HepG2 (cell line): ENCODE data around the gene NUCB1. TPM values are rescaled to one million over a fixed set of nuclear protein-coding genes. Genes with fewer than 3 reads are reported as not detected.
A peak's percentile ranks its signal among the peaks of the same experiment; 100 is the strongest.

Source experiments
- PHF8 ChIP-seq: sonication (generic); formaldehyde crosslinking; IDR thresholded peaks from 2 replicates; pipeline ENCODE4 v1.5.0; 2020; ENCODE audit warnings: missing genetic modification reagents
- RELA ChIP-seq: sonication (generic); formaldehyde crosslinking; IDR thresholded peaks from 2 replicates; pipeline ENCODE4 v1.4.0; 2020; ENCODE audit warnings: missing genetic modification reagents
- ZFP37 ChIP-seq: sonication (generic); formaldehyde crosslinking; IDR thresholded peaks from 2 replicates; pipeline ENCODE4 v1.4.0; 2020; ENCODE audit warnings: missing genetic modification reagents, borderline replicate concordance
- ZNF225 ChIP-seq: sonication (generic); formaldehyde crosslinking; IDR thresholded peaks from 2 replicates; pipeline ENCODE4 v1.4.0; 2020; ENCODE audit warnings: mild to moderate bottlenecking, missing genetic modification reagents
- ZNF350 ChIP-seq: sonication (generic); formaldehyde crosslinking; IDR thresholded peaks from 2 replicates; pipeline ENCODE4 v1.4.0; 2020; ENCODE audit warnings: mild to moderate bottlenecking, low read depth, missing genetic modification reagents, borderline replicate concordance
- ZSCAN21 ChIP-seq: sonication (generic); formaldehyde crosslinking; IDR thresholded peaks from 2 replicates; pipeline ENCODE4 v1.8.0; 2022; ENCODE audit warnings: mild to moderate bottlenecking, missing genetic modification reagents, moderate library complexity, borderline replicate concordance
- polyA plus RNA-seq, 8 experiments: library from polyadenylated mRNA; depleted of rRNA in 3 of 8; stranded (reverse) in 7 of 8; unstranded in 1 of 8; fragments of >200 nt; fragmentation: Illumina TruSeq in 4 of 8; extraction: Trizol in 4 of 8; gene quantifications; 2 replicates each; pipeline versions ENCODE4 v1.2.1 to v1.2.3, GENCODE V29; 2011 to 2016; ENCODE audit warnings: low read depth in 4 of 8, missing spikeins in 1 of 8, mixed read lengths in 1 of 8; ENCODE audit not compliant: insufficient read depth in 1 of 8
- total RNA-seq, 5 experiments: library from RNA; depleted of rRNA; stranded (reverse); fragments of >200 nt; fragmentation: Illumina TruSeq; extraction: Trizol; gene quantifications; 2 replicates each; pipeline ENCODE4 v1.2.3, GENCODE V29; 2016; ENCODE audit warnings: low read depth in 1 of 5
- TF ChIP-seq, protein P1 (sequence below): IDR thresholded peaks from 2 replicates; pipeline ENCODE4 v1.6.1; 2016; ENCODE audit warnings: missing compliant biosample characterization, missing genetic modification reagents, borderline replicate concordance
- TF ChIP-seq, protein P2 (sequence below): sonication (generic); formaldehyde crosslinking; IDR thresholded peaks from 2 replicates; pipeline ENCODE4 v1.4.0; 2020; ENCODE audit warnings: missing genetic modification reagents, borderline replicate concordance
- TF ChIP-seq, protein P3 (sequence below): sonication (generic); formaldehyde crosslinking; IDR thresholded peaks from 2 replicates; pipeline ENCODE4 v1.5.0; 2020; ENCODE audit warnings: mild to moderate bottlenecking, missing genetic modification reagents, moderate library complexity
- TF ChIP-seq, protein P4 (sequence below): sonication (generic); formaldehyde crosslinking; IDR thresholded peaks from 2 replicates; pipeline ENCODE4 v1.5.0; 2020; ENCODE audit warnings: mild to moderate bottlenecking, missing genetic modification reagents, borderline replicate concordance

NUCB1 gene
- total and polyA plus RNA-seq, 2 of the 13 experiments (the other 11 are each of a cell fraction or from before 2014, with no cell fraction given), result 82.3 to 106 TPM

DNA sequence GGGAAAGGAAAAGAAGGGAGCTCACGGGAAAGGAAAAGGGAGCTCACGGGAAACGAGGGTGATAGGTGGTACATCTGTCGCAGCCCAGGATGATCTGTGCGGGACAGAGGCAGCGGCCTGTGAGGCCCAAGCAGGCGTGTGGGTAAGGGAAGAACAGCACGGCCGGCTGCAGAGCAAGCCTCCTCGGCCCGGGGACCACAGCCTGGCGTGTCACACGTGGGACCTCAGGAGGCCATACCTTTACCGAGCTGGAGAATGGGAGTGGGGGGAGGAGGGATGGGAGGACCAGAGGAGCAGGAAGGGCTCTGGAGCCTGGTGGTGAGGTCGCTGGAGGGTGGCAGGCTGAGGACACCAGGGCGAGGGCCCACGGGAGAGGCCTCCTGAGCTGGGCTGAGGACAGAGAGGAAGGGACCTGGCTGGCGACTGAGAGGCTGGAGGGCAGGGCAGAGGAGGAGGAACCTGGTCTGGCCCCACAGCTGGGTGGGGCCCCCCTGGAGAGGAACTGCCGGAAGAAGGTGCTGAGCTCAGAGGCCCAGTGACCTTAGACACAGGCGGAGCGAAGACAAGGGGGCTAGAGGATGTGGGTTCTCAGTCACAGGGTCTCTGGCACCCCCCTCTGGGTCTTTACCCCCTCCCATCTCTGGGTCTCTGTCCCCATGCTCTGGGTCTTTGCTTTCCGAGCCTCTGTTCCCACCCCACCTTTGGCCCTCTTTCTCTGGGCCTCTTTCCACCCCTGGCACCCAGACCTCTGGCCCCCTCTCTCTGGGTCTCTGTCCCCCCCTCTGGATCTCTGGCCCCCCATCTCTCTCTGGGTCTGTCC lies 62.1 kb downstream of the NUCB1 start (continued):
- TF ChIP-seq, protein P1, sequence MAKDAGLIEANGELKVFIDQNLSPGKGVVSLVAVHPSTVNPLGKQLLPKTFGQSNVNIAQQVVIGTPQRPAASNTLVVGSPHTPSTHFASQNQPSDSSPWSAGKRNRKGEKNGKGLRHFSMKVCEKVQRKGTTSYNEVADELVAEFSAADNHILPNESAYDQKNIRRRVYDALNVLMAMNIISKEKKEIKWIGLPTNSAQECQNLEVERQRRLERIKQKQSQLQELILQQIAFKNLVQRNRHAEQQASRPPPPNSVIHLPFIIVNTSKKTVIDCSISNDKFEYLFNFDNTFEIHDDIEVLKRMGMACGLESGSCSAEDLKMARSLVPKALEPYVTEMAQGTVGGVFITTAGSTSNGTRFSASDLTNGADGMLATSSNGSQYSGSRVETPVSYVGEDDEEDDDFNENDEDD, result no peak
- TF ChIP-seq, protein P2, sequence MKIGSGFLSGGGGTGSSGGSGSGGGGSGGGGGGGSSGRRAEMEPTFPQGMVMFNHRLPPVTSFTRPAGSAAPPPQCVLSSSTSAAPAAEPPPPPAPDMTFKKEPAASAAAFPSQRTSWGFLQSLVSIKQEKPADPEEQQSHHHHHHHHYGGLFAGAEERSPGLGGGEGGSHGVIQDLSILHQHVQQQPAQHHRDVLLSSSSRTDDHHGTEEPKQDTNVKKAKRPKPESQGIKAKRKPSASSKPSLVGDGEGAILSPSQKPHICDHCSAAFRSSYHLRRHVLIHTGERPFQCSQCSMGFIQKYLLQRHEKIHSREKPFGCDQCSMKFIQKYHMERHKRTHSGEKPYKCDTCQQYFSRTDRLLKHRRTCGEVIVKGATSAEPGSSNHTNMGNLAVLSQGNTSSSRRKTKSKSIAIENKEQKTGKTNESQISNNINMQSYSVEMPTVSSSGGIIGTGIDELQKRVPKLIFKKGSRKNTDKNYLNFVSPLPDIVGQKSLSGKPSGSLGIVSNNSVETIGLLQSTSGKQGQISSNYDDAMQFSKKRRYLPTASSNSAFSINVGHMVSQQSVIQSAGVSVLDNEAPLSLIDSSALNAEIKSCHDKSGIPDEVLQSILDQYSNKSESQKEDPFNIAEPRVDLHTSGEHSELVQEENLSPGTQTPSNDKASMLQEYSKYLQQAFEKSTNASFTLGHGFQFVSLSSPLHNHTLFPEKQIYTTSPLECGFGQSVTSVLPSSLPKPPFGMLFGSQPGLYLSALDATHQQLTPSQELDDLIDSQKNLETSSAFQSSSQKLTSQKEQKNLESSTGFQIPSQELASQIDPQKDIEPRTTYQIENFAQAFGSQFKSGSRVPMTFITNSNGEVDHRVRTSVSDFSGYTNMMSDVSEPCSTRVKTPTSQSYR (CRISPR knock-in tag), result peak; percentile 30; the same call in 1 of the 2 replicates
- TF ChIP-seq ZNF350 (CRISPR knock-in tag), result peak; percentile 83
- TF ChIP-seq ZNF225 (CRISPR knock-in tag), result peak; percentile 85
- TF ChIP-seq, protein P3, sequence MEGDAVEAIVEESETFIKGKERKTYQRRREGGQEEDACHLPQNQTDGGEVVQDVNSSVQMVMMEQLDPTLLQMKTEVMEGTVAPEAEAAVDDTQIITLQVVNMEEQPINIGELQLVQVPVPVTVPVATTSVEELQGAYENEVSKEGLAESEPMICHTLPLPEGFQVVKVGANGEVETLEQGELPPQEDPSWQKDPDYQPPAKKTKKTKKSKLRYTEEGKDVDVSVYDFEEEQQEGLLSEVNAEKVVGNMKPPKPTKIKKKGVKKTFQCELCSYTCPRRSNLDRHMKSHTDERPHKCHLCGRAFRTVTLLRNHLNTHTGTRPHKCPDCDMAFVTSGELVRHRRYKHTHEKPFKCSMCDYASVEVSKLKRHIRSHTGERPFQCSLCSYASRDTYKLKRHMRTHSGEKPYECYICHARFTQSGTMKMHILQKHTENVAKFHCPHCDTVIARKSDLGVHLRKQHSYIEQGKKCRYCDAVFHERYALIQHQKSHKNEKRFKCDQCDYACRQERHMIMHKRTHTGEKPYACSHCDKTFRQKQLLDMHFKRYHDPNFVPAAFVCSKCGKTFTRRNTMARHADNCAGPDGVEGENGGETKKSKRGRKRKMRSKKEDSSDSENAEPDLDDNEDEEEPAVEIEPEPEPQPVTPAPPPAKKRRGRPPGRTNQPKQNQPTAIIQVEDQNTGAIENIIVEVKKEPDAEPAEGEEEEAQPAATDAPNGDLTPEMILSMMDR (CRISPR knock-in tag), result no peak
- peak; percentile 59; the same call in 1 of the 2 replicates for TF ChIP-seq ZFP37
- TF ChIP-seq, protein P4, sequence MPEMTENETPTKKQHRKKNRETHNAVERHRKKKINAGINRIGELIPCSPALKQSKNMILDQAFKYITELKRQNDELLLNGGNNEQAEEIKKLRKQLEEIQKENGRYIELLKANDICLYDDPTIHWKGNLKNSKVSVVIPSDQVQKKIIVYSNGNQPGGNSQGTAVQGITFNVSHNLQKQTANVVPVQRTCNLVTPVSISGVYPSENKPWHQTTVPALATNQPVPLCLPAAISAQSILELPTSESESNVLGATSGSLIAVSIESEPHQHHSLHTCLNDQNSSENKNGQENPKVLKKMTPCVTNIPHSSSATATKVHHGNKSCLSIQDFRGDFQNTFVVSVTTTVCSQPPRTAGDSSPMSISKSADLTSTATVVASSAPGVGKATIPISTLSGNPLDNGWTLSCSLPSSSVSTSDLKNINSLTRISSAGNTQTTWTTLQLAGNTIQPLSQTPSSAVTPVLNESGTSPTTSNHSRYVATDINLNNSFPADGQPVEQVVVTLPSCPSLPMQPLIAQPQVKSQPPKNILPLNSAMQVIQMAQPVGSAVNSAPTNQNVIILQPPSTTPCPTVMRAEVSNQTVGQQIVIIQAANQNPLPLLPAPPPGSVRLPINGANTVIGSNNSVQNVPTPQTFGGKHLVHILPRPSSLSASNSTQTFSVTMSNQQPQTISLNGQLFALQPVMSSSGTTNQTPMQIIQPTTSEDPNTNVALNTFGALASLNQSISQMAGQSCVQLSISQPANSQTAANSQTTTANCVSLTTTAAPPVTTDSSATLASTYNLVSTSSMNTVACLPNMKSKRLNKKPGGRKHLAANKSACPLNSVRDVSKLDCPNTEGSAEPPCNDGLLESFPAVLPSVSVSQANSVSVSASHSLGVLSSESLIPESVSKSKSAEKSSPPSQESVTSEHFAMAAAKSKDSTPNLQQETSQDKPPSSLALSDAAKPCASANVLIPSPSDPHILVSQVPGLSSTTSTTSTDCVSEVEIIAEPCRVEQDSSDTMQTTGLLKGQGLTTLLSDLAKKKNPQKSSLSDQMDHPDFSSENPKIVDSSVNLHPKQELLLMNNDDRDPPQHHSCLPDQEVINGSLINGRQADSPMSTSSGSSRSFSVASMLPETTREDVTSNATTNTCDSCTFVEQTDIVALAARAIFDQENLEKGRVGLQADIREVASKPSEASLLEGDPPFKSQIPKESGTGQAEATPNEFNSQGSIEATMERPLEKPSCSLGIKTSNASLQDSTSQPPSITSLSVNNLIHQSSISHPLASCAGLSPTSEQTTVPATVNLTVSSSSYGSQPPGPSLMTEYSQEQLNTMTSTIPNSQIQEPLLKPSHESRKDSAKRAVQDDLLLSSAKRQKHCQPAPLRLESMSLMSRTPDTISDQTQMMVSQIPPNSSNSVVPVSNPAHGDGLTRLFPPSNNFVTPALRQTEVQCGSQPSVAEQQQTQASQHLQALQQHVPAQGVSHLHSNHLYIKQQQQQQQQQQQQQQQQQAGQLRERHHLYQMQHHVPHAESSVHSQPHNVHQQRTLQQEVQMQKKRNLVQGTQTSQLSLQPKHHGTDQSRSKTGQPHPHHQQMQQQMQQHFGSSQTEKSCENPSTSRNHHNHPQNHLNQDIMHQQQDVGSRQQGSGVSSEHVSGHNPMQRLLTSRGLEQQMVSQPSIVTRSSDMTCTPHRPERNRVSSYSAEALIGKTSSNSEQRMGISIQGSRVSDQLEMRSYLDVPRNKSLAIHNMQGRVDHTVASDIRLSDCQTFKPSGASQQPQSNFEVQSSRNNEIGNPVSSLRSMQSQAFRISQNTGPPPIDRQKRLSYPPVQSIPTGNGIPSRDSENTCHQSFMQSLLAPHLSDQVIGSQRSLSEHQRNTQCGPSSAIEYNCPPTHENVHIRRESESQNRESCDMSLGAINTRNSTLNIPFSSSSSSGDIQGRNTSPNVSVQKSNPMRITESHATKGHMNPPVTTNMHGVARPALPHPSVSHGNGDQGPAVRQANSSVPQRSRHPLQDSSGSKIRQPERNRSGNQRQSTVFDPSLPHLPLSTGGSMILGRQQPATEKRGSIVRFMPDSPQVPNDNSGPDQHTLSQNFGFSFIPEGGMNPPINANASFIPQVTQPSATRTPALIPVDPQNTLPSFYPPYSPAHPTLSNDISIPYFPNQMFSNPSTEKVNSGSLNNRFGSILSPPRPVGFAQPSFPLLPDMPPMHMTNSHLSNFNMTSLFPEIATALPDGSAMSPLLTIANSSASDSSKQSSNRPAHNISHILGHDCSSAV, result no peak
- peak; percentile 64 for TF ChIP-seq PHF8
- peak; percentile 79 for TF ChIP-seq ZSCAN21 (CRISPR knock-in tag)
- TF ChIP-seq RELA (CRISPR knock-in tag), result peak; percentile 27; the same call in 1 of the 2 replicates
